ENCODE data around the gene NPW. TPM values are rescaled to one million over a fixed set of nuclear protein-coding genes. Genes with fewer than 3 reads are reported as not detected.
A peak's percentile ranks its signal among the peaks of the same experiment; 100 is the strongest.

NPW gene
- total and polyA plus RNA-seq, 11 donors: 0.19 to 0.69 TPM; not detected in 9

DNA sequence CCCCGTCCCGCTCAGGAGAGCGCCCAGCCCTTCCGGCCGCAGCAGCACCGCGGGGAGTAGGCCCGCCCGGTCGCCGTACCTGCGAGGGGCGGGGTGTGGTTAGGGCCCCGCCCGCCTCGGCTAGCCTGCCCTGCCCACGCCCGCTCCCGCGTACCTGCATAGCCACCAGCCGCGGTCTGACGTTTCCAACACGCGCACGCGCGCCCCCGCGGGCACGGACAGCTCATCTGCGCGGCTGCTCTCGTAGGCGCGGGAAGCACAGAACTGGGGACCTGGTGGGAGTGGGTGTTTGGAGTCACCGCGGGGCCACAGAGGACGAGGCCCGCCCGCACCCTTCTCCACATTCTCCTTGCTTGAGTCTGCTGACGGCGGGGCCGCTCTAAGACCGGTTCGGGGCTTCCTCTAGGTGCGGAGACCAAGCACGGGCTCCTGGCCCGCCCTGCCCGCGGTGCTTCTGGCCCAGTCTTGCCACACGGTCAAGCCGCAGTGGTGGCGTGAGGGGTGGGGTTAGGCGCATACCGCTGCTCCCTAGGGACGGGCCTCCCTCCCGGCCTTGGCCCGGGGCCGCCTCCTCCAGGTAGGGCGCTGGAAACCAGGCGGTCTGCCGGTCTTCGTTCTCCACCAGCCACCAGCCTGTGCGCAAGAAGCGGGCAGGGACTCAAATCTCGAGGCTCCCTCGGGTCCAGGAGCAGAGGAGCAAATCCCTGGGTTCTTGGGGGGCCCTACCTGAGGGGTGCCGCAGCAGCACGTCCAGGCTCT lies 40.1 kb upstream of the NPW start:
- H3K36me3 ChIP-seq: peaks cover 4 to 44% (median 39%) of the 10 kb centered on the region in 9 donors
- H3K4me3 ChIP-seq: no peak overlapping the region
- 15 to 27% (median 19%) methylated on average over 20 to 70 of the region's 70 CpGs for WGBS, 4 donors
- H3K9me3 ChIP-seq: no peaks in the 10 kb centered on the region
- no peak overlapping the region for H3K27ac ChIP-seq
- intact Hi-C loops (cut with DNase I): no loop called here
- DNase-seq (no peak), ATAC-seq (no peak)
- peaks cover 7 to 83% (median 36%) of the 10 kb centered on the region in 9 donors for H3K27me3 ChIP-seq
- no peak for TF ChIP-seq POLR2A (IDR thresholded peaks at IDR 0.05)
- no peak for TF ChIP-seq CTCF (IDR thresholded peaks at IDR 0.05)
- peaks cover 0 to 32% (median 11%) of the 10 kb centered on the region in 12 donors for H3K4me1 ChIP-seq

- peaks cover 3 to 39% (median 17%) of the 10 kb centered on the region in 12 donors for H3K4me1 ChIP-seq
- 3 to 7% (median 4%) methylated on average over 17 to 53 of the region's 53 CpGs for WGBS, 4 donors
- ATAC-seq: no peak
- TF ChIP-seq POLR2A (IDR thresholded peaks at IDR 0.05) (no peak), CTCF (IDR thresholded peaks at IDR 0.05) (no peak)
- no peak overlapping the region for H3K4me3 ChIP-seq
- no peaks in the 10 kb centered on the region for H3K9me3 ChIP-seq
- peaks cover 4 to 39% (median 32%) of the 10 kb centered on the region in 9 donors for H3K36me3 ChIP-seq
- intact Hi-C loops (cut with DNase I): no loop called here
- no peak overlapping the region for H3K27ac ChIP-seq
- H3K27me3 ChIP-seq: peaks cover 7 to 76% (median 36%) of the 10 kb centered on the region in 9 donors
- DNase-seq: peak in 1 of 5 donors; percentile 63
Observed at GRCh38 chr16:1980030-1980769, 39.4 kb upstream of the NPW start.

- Histone ChIP-seq H3K36me3 (peaks cover 4 to 39% (median 30%) of the 10 kb centered on the region in 9 donors), H3K4me3 (no peak overlapping the region), H3K4me1 (peaks cover 3 to 43% (median 20%) of the 10 kb centered on the region in 12 donors), H3K27me3 (peaks cover 7 to 70% (median 36%) of the 10 kb centered on the region in 9 donors), H3K9me3 (no peaks in the 10 kb centered on the region), H3K27ac (no peak overlapping the region)
- intact Hi-C loops (cut with DNase I): no loop called here
- WGBS, 4 donors: 23 to 28% (median 23%) methylated on average over 15 to 16 of the region's 16 CpGs
- TF ChIP-seq POLR2A (IDR thresholded peaks at IDR 0.05): no peak
- no peak for TF ChIP-seq CTCF (IDR thresholded peaks at IDR 0.05)
- DNase-seq: no peak
- ATAC-seq: no peak
Observed at GRCh38 chr16:1980770-1981087, 38.9 kb upstream of the NPW start.

- intact Hi-C loops (cut with DNase I): no loop called here
- H3K4me1 ChIP-seq: peaks cover 3 to 43% (median 20%) of the 10 kb centered on the region in 12 donors
- no peak for ATAC-seq
Observed at GRCh38 chr16:1981398-1981836, 38.2 kb upstream of the NPW start, which contains the start of gene NOXO1. Gene NOXO1, minus strand, starts transcription at chr16:1981469. Its CDS starts 290 bp downstream, at chr16:1981179.

More at GRCh38 chr16:1981398-1981836, 38.2 kb upstream of the NPW start, which contains the start of gene NOXO1:
- WGBS, 4 donors: 38 to 51% (median 40%) methylated on average over 4 to 6 of the region's 6 CpGs
- no peak within 1 kb of the TSS for H3K4me3 ChIP-seq
- TF ChIP-seq POLR2A (IDR thresholded peaks at IDR 0.05): no peak
- H3K27ac ChIP-seq: no peak within 1 kb of the TSS
- DNase-seq: no peak
- no peaks in the 10 kb centered on the region for H3K9me3 ChIP-seq
- H3K36me3 ChIP-seq: peaks cover 4 to 39% (median 30%) of the 10 kb centered on the region in 9 donors
- peaks cover 7 to 63% (median 36%) of the 10 kb centered on the region in 9 donors for H3K27me3 ChIP-seq

All from heart left ventricle (tissue), 16 donors.